B cell (primary cell): ENCODE measurements around the gene SIPA1L3. TPM values are rescaled to one million over a fixed set of nuclear protein-coding genes. Genes with fewer than 3 reads are reported as not detected.

Experiments
- ATAC-seq: fragments of 200-7000 bp; cut with Tn5 transposase; one replicate; pipeline ENCODE4 v1.10.0; 2021; ENCODE audit warnings: low read depth, mild to moderate bottlenecking, moderate number of reproducible peaks, moderate library complexity
- CTCF ChIA-PET: fragments of 350-600 bp; sonication (Branson Sonifier 250); formaldehyde crosslinking; loops from one replicate; lab custom pipeline; 2021; ENCODE audit warnings: antibody characterized with exemption, inconsistent platforms; lab: Charles Lee
- POLR2A ChIA-PET: fragments of 350-600 bp; sonication (Branson Sonifier 250); formaldehyde crosslinking; loops from one replicate; lab custom pipeline; 2021; ENCODE audit warnings: antibody characterized with exemption; lab: Charles Lee
- DNase-seq: peaks from one replicate; pipeline ENCODE4 v3.0.0; 2013
- H2AFZ ChIP-seq: 2 replicates; pipeline ENCODE4 v1.6.1; 2012; ENCODE audit warnings: mild to moderate bottlenecking, low read depth, low read length; ENCODE audit not compliant: insufficient read depth, poor library complexity, severe bottlenecking
- H3K27ac ChIP-seq, 2 donors: 1 replicate in 1 of 2; 2 replicates in 1 of 2; pipeline ENCODE4 v1.5.1; 2012 to 2013; ENCODE audit warnings: low read length in 2 of 2, mild to moderate bottlenecking in 2 of 2, moderate library complexity in 1 of 2
- H3K27me3 ChIP-seq, 4 experiments: fragments of 200-600 bp in 1 of 4; sonication (generic) in 1 of 4; replicated peaks in 1 of 4; 1 replicate in 2 of 4; 2 replicates in 2 of 4; pipeline versions ENCODE4 v1.6.1 to v1.7.0; 2013 to 2016; ENCODE audit warnings: low read length in 3 of 4, mild to moderate bottlenecking in 2 of 4, mixed read lengths in 1 of 4, moderate library complexity in 1 of 4; ENCODE audit not compliant: insufficient read depth in 4 of 4, control insufficient read depth in 3 of 4; ENCODE audit errors: control extremely low read depth in 1 of 4
- H3K36me3 ChIP-seq, 2 experiments: replicated peaks in 1 of 2; 1 replicate in 1 of 2; 2 replicates in 1 of 2; pipeline versions ENCODE4 v1.6.1 to v1.7.1; 2013; ENCODE audit warnings: low read length in 1 of 2; ENCODE audit not compliant: insufficient read depth in 2 of 2, control insufficient read depth in 1 of 2; ENCODE audit errors: control extremely low read depth in 1 of 2, extremely low read depth in 1 of 2
- H3K4me1 ChIP-seq, 2 donors: fragments of 200-600 bp in 1 of 2; sonication (generic) in 1 of 2; 1 replicate in 1 of 2; 2 replicates in 1 of 2; pipeline versions ENCODE4 v1.5.1 to v1.6.1; 2013 to 2017; ENCODE audit warnings: low read length in 2 of 2; ENCODE audit not compliant: control insufficient read depth in 2 of 2, insufficient read depth in 2 of 2
- H3K4me2 ChIP-seq: replicated peaks from 2 replicates; pipeline ENCODE3; 2012; ENCODE audit warnings: mild to moderate bottlenecking, low read depth, low read length; ENCODE audit not compliant: poor library complexity, severe bottlenecking
- H3K4me3 ChIP-seq, 5 experiments: fragments of 200-600 bp in 1 of 5; sonication (generic) in 1 of 5; 1 replicate in 3 of 5; 2 replicates in 2 of 5; pipeline versions ENCODE4 v1.5.1 to v1.7.0; 2011 to 2016; ENCODE audit warnings: low read length in 4 of 5, mild to moderate bottlenecking in 4 of 5, low read depth in 2 of 5, control low read depth in 1 of 5, moderate library complexity in 1 of 5; ENCODE audit not compliant: insufficient read depth in 1 of 5; ENCODE audit errors: control extremely low read depth in 1 of 5, extremely low read depth in 1 of 5
- H3K79me2 ChIP-seq: fragments of 200-600 bp; sonication (generic); one replicate; pipeline ENCODE4 v1.6.0; 2016; ENCODE audit warnings: low read length; ENCODE audit not compliant: control insufficient read depth, insufficient read depth
- H3K9ac ChIP-seq: fragments of 200-600 bp; sonication (generic); 2 replicates; pipeline ENCODE4 v1.6.1; 2017; ENCODE audit warnings: mild to moderate bottlenecking, low read length, moderate library complexity
- H3K9me3 ChIP-seq, 3 donors: one replicate each; pipeline versions ENCODE4 v1.6.1 to v1.7.1; 2013; ENCODE audit warnings: low read length in 2 of 3; ENCODE audit not compliant: control insufficient read depth in 2 of 3, insufficient read depth in 1 of 3; ENCODE audit errors: control extremely low read depth in 1 of 3
- H4K20me1 ChIP-seq: 2 replicates; pipeline ENCODE4 v1.6.0; 2012; ENCODE audit warnings: mild to moderate bottlenecking, low read length; ENCODE audit not compliant: insufficient read depth, control insufficient read depth, poor library complexity, severe bottlenecking
- H3K27ac Mint-ChIP-seq: one replicate; pipeline ENCODE4 v1.8.0; 2021; ENCODE audit warnings: mixed read lengths
- H3K27me3 Mint-ChIP-seq: one replicate; pipeline ENCODE4 v1.8.0; 2021; ENCODE audit warnings: mixed read lengths
- H3K4me1 Mint-ChIP-seq: one replicate; pipeline ENCODE4 v1.8.0; 2021; ENCODE audit warnings: mixed read lengths
- H3K4me3 Mint-ChIP-seq: one replicate; pipeline ENCODE4 v1.8.0; 2021; ENCODE audit warnings: mixed read lengths
- H3K9me3 Mint-ChIP-seq: one replicate; pipeline ENCODE4 v1.8.0; 2022; ENCODE audit warnings: mixed read lengths; ENCODE audit not compliant: insufficient read depth
- EZH2 ChIP-seq: IDR thresholded peaks from 2 replicates; pipeline ENCODE4 v1.6.1; 2012; ENCODE audit warnings: borderline replicate concordance, low read depth, mild to moderate bottlenecking, moderate library complexity, low read length; ENCODE audit not compliant: insufficient read depth, poor library complexity, severe bottlenecking
- WGBS: methylation state at CpG from one replicate; pipeline ENCODE4 v1.1.5; 2013; ENCODE audit warnings: missing lambda C conversion rate; ENCODE audit not compliant: insufficient coverage; 5-methylcytosine and 5-hydroxymethylcytosine counted together
- intact Hi-C: fragments of 100-400 bp; cut with micrococcal nuclease; formaldehyde crosslinking; loops from one replicate; pipeline ENCODE4 v1.10.0; 2022
- polyA plus RNA-seq: library from polyadenylated mRNA; depleted of rRNA; stranded (reverse); fragments of >200 nt; gene quantifications from 2 replicates; pipeline ENCODE4 v1.2.3, GENCODE V29; 2012
- total RNA-seq, 2 donors: library from RNA; stranded (reverse); fragments of 120-200 nt in 1 of 2; gene quantifications; 1 replicate in 1 of 2; 2 replicates in 1 of 2; pipeline versions ENCODE4 v1.2.3 to v1.2.4, GENCODE V29; 2013 to 2022
- TF ChIP-seq, protein P1 (sequence below): fragments of 200-600 bp; IDR thresholded peaks from one replicate; pipeline ENCODE4 v1.8.0; 2022; ENCODE audit warnings: antibody characterized with exemption, mild to moderate bottlenecking

Gene SIPA1L3
- total and polyA plus RNA-seq, 2 donors (not counting 1 experiment from before 2014, with no cell fraction given): 48.3 to 295 TPM

DNA sequence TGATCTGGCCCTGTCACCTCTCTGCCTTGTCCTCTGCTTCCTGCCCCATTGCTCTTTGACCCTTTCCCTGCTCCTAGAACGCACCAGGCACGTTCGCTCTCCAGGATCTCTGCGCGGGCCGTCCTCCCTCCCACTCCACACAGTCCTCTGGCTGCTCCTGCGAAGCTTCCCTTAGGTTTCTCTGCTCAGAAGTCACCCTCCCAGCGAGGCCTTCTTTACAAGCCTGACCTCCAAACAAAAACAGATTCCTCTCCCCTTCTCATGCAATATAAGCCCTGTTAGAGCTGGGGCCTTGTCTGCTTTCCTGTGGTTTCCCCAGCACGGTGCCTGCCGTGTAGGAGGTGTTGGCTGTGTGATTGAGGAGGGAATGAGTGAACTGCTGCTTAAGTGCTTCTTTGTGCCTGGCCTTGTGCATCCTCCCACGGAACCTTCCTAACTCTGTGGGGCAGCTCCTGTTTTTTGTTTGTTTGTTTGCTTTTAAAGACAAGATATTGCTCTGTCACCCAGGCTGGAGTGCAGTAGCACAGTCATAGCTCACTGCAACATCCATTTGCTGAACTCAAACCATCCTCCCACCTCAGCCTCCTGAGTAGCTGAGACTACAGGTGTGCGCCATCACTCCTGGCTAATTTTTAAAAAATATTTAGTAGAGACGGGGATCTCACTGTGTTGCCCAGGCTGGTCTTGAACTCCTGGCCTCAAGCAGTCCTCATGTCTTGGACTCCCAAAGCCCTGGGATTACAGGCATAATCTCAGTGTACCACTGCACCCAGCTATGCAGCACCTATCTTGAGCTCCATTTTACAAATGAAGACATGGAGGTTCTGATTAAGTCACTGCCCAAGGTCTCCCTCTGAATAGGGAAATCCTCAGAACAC is 82.0 kb downstream of the SIPA1L3 start:
- Histone ChIP-seq H3K9ac (no peak overlapping the region), H3K36me3 (peaks cover 0 to 29% of the 10 kb centered on the region in 2 experiments), H3K4me3 (no peak overlapping the region), H3K79me2 (peaks cover 97% of the 10 kb centered on the region), H3K4me1 (peaks cover 73 to 77% of the 10 kb centered on the region in 2 donors), H2AFZ (no peak overlapping the region), H4K20me1 (peaks cover 18% of the 10 kb centered on the region), H3K27ac (peak overlapping the region; percentile 30 to 61), H3K27me3 (no peaks in the 10 kb centered on the region), H3K9me3 (no peaks in the 10 kb centered on the region), H3K4me2 (peak overlapping the region; percentile 35)
- Mint-ChIP-seq H3K4me3 (peak overlapping the region; percentile 65), H3K27me3 (no peaks in the 10 kb centered on the region), H3K4me1 (peaks cover 81% of the 10 kb centered on the region), H3K9me3 (no peaks in the 10 kb centered on the region), H3K27ac (peak overlapping the region; percentile 90)
- ChIA-PET CTCF (interaction anchor here (0.6 to 1.6 kb wide), 5 partner anchors 22 to 106 kb away, joined by 3 to 9 read pairs (median 4); no protein-coding TSS in a partner anchor), POLR2A (interaction anchor here (0.8 to 3.8 kb wide), 3 partner anchors 11 to 23 kb away, joined by 3 to 21 read pairs (median 4); no protein-coding TSS in a partner anchor)
- ATAC-seq: no peak
- DNase-seq: no peak
- intact Hi-C loops: no loop called here
- no peak for TF ChIP-seq EZH2
- 82% methylated on average over 12 of the region's 13 CpGs for WGBS

DNA sequence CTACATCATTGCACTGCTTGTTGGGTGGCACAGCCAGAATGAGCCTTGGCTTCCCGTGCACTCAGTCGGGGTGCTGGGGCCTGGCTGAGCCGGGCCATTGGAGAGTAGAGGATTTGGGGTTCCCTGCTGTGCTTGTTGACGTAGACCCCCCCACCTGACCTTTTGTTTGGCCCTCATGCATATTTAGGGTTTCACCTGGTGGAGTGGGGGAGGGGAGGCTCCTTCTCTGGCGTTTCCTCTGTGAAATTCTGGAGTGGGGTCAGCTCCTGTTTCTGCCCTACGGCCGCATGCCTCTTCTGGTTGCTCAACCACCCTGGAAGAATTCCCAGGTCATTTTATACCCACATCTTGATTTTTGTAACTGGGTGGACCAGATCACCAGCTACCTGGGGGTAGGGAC is 82.8 kb downstream of the SIPA1L3 start:
- Mint-ChIP-seq H3K27me3 (no peaks in the 10 kb centered on the region), H3K27ac (peak overlapping the region; percentile 68), H3K4me1 (peaks cover 79% of the 10 kb centered on the region), H3K9me3 (no peaks in the 10 kb centered on the region), H3K4me3 (no peak overlapping the region)
- TF ChIP-seq, protein P1, sequence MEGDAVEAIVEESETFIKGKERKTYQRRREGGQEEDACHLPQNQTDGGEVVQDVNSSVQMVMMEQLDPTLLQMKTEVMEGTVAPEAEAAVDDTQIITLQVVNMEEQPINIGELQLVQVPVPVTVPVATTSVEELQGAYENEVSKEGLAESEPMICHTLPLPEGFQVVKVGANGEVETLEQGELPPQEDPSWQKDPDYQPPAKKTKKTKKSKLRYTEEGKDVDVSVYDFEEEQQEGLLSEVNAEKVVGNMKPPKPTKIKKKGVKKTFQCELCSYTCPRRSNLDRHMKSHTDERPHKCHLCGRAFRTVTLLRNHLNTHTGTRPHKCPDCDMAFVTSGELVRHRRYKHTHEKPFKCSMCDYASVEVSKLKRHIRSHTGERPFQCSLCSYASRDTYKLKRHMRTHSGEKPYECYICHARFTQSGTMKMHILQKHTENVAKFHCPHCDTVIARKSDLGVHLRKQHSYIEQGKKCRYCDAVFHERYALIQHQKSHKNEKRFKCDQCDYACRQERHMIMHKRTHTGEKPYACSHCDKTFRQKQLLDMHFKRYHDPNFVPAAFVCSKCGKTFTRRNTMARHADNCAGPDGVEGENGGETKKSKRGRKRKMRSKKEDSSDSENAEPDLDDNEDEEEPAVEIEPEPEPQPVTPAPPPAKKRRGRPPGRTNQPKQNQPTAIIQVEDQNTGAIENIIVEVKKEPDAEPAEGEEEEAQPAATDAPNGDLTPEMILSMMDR: no peak
- no peak for TF ChIP-seq EZH2
- Histone ChIP-seq H3K27ac (peak overlapping the region in 1 of 2 donors; percentile 33), H4K20me1 (peaks cover 27% of the 10 kb centered on the region), H3K4me2 (no peak overlapping the region), H3K9me3 (no peaks in the 10 kb centered on the region), H3K36me3 (peaks cover 0 to 38% of the 10 kb centered on the region in 2 experiments), H3K27me3 (no peaks in the 10 kb centered on the region), H3K9ac (no peak overlapping the region), H3K4me3 (no peak overlapping the region), H3K4me1 (peaks cover 64 to 74% of the 10 kb centered on the region in 2 donors), H3K79me2 (peaks cover 97% of the 10 kb centered on the region), H2AFZ (no peak overlapping the region)
- POLR2A ChIA-PET: interaction anchor here (1.8 kb wide), 1 partner anchor 11 kb away, joined by 4 read pairs; no protein-coding TSS in a partner anchor
- no peak for ATAC-seq
- CTCF ChIA-PET: interaction anchor here (0.6 to 1.6 kb wide), 5 partner anchors 21 to 105 kb away, joined by 3 to 9 read pairs (median 4); no protein-coding TSS in a partner anchor
- 100% methylated on average over 3 of the region's 7 CpGs for WGBS
- no peak for DNase-seq
- intact Hi-C loops: no loop called here
